Type B pancreatic cell (in vitro differentiated cells): ENCODE results near the gene FMN1. TPM values are rescaled to one million over a fixed set of nuclear protein-coding genes. Genes with fewer than 3 reads are reported as not detected.

Experiments used
- DNase-seq: peaks from one replicate; pipeline ENCODE4 v3.0.0; 2021; ENCODE audit warnings: mixed read lengths; ENCODE audit not compliant: unreplicated experiment; ENCODE audit errors: extremely low spot score
- H3K27ac Mint-ChIP-seq: 2 replicates; pipeline ENCODE4 v1.8.0; 2021; ENCODE audit warnings: mild to moderate bottlenecking, mixed read lengths
- H3K27me3 Mint-ChIP-seq: 2 replicates; pipeline ENCODE4 v1.8.0; 2021; ENCODE audit warnings: mixed read lengths
- H3K36me3 Mint-ChIP-seq: 2 replicates; pipeline ENCODE4 v1.8.0; 2021; ENCODE audit warnings: mixed read lengths
- H3K4me1 Mint-ChIP-seq: one replicate; pipeline ENCODE4 v1.8.0; 2021; ENCODE audit warnings: mixed read lengths; ENCODE audit not compliant: unreplicated experiment
- H3K4me3 Mint-ChIP-seq: 2 replicates; pipeline ENCODE4 v1.8.0; 2021; ENCODE audit warnings: mild to moderate bottlenecking, mixed read lengths
- H3K9me3 Mint-ChIP-seq: 2 replicates; pipeline ENCODE4 v1.8.0; 2021; ENCODE audit warnings: mixed read lengths
- total RNA-seq: library from RNA; stranded (reverse); gene quantifications from 2 replicates; pipeline ENCODE4 v1.2.1, GENCODE V29; 2021; ENCODE audit warnings: low replicate concordance
- TF ChIP-seq, protein P1 (sequence below): fragments of 200-600 bp; sonication (generic); conservative IDR thresholded peaks from 2 replicates; pipeline ENCODE4 v1.5.0; 2021; ENCODE audit warnings: antibody characterized with exemption, mild to moderate bottlenecking

FMN1 gene
- total RNA-seq, 1 donor from 2014 or later: 22.1 TPM

DNA sequence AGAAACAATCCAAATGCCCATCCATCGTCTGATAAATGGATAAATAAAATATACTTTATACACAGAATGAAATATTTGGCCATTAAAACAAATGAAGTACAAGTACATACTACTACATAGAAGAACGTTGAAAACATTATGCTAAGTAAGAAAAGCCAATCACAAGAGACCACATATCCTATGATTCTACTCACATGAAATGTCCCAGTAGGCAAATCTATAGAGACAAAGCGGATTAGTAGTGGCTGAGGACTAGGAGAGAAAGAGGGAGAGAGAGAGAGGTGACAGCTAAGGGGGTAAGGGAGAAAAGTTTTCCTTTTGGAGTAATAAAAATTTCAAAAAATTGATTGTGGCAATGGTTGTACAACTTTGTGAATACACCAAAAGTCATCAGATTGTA lies 329.7 kb downstream of the FMN1 start:
- Mint-ChIP-seq H3K4me1 (peaks cover 31% of the 10 kb centered on the region), H3K27me3 (no peaks in the 10 kb centered on the region), H3K27ac (no peak overlapping the region), H3K9me3 (no peaks in the 10 kb centered on the region), H3K36me3 (peaks cover 6% of the 10 kb centered on the region), H3K4me3 (no peak overlapping the region)
- no peak for DNase-seq
- TF ChIP-seq, protein P1, sequence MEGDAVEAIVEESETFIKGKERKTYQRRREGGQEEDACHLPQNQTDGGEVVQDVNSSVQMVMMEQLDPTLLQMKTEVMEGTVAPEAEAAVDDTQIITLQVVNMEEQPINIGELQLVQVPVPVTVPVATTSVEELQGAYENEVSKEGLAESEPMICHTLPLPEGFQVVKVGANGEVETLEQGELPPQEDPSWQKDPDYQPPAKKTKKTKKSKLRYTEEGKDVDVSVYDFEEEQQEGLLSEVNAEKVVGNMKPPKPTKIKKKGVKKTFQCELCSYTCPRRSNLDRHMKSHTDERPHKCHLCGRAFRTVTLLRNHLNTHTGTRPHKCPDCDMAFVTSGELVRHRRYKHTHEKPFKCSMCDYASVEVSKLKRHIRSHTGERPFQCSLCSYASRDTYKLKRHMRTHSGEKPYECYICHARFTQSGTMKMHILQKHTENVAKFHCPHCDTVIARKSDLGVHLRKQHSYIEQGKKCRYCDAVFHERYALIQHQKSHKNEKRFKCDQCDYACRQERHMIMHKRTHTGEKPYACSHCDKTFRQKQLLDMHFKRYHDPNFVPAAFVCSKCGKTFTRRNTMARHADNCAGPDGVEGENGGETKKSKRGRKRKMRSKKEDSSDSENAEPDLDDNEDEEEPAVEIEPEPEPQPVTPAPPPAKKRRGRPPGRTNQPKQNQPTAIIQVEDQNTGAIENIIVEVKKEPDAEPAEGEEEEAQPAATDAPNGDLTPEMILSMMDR: no peak

DNA sequence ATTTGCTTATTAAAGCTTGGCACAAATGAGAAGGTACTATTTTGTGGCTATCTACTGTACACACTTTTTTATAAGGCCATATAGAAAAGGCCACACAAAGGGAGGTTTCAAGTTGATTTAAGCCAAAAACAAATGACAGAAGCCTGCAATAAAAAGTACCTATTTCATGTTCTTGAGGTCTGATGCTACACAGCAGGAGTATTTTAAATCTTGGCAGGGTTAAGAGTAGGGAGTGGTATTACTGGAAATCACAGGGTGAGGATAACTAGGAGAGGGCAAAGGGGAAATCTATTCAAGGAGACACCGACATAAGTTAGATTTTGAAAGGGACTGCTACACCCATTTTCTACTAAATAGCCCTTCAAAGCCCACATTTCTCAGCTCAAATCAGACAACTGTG lies 330.5 kb downstream of the FMN1 start:
- Mint-ChIP-seq H3K27ac (no peak overlapping the region), H3K27me3 (no peaks in the 10 kb centered on the region), H3K4me1 (peaks cover 26% of the 10 kb centered on the region), H3K9me3 (no peaks in the 10 kb centered on the region), H3K4me3 (no peak overlapping the region), H3K36me3 (peaks cover 6% of the 10 kb centered on the region)
- DNase-seq: no peak
- TF ChIP-seq, protein P1: no peak

DNA sequence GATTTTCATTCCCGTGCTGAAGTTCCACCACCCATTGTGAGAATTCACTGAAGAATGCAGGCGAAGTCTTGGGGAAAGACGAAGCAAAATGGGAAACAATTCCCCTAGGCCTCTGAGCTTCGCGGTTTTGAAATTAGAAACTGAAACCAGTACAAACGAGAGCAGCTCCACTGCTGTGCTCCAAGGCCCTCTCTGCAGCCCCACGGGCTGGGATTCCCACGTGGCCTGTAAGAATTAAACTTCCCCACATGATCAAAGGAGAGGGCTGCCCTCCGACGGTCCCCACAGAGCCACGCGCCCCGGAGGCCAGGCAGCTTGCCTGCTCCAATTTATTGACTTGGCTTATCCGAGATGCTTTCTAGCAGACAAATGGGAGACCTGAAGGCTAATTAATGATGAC lies 332.8 kb downstream of the FMN1 start:
- no peaks in the 10 kb centered on the region for H3K9me3 Mint-ChIP-seq
- TF ChIP-seq, protein P1: no peak
- H3K4me1 Mint-ChIP-seq: peaks cover 19% of the 10 kb centered on the region
- DNase-seq: no peak
- H3K36me3 Mint-ChIP-seq: peaks cover 3% of the 10 kb centered on the region
- H3K4me3 Mint-ChIP-seq: peak overlapping the region; percentile 80
- H3K27ac Mint-ChIP-seq: peak overlapping the region; percentile 61
- H3K27me3 Mint-ChIP-seq: no peaks in the 10 kb centered on the region

DNA sequence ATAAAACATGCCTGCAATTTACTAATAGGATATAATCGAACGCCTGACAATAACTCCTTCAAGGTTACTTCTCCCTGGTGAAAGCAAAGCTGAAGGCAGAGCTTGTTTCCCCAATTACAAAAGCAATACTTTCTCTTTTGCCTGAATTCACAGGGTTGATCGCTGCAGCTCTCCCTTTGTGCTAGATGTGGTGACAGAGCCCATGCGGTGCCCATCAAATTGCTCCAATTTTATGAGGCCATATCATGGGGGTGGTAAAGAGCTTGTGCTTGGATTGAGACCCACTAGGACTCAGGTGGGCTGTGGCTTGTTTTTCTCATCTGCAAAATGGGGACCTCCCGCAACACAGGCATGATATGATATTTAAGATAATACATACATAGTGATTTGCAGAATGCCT lies 333.3 kb downstream of the FMN1 start:
- Mint-ChIP-seq H3K4me3 (no peak overlapping the region), H3K36me3 (peaks cover 3% of the 10 kb centered on the region), H3K27me3 (no peaks in the 10 kb centered on the region), H3K4me1 (peaks cover 16% of the 10 kb centered on the region), H3K27ac (no peak overlapping the region), H3K9me3 (no peaks in the 10 kb centered on the region)
- DNase-seq: no peak
- TF ChIP-seq, protein P1: no peak

DNA sequence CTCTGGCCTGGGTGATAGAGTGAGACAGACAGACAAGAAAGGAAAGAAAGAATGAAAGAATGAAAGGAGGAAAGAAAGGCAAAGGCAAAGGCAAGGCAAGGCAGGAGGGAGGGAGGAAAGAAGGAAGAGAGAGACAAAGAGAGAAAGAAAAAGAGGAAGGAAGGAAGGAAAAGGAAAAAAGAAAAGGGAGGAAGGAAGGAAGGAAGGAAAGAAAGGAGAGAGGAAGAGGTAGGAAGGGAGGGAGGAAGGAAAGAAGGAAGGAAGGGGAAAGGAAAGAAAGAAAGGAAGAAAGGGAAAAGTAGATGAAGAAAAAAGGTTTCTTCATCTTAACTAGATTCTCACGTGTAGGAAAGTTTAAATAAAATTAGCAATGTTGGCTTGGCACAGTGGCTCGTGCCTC lies 334.5 kb downstream of the FMN1 start:
- TF ChIP-seq, protein P1: no peak
- H3K4me1 Mint-ChIP-seq: peaks cover 16% of the 10 kb centered on the region
- DNase-seq: no peak
- H3K4me3 Mint-ChIP-seq: no peak overlapping the region
- no peaks in the 10 kb centered on the region for H3K27me3 Mint-ChIP-seq
- no peak overlapping the region for H3K27ac Mint-ChIP-seq
- H3K36me3 Mint-ChIP-seq: peaks cover 3% of the 10 kb centered on the region
- H3K9me3 Mint-ChIP-seq: no peaks in the 10 kb centered on the region

DNA sequence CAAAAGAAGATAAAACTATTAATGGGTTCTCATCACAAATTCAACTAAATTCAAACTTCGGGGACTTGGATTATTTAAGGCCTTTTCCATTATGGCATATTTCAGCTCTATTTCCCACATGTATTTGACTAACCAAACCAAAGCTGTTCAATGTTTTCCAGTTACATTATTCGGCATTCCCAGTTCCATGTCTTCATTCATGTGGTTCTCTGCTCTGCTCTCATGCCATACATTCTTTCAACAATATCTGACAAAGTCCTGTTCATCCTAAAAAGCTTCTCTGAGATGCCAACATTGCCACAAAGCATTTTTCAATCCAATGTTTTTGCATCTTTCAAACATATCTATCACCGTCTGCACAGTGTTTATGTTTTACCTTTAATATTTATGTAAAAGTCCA lies 335.3 kb downstream of the FMN1 start:
- Mint-ChIP-seq H3K27me3 (no peaks in the 10 kb centered on the region), H3K4me3 (no peak overlapping the region), H3K36me3 (no peaks in the 10 kb centered on the region), H3K9me3 (no peaks in the 10 kb centered on the region), H3K27ac (no peak overlapping the region), H3K4me1 (peaks cover 14% of the 10 kb centered on the region)
- no peak for DNase-seq
- TF ChIP-seq, protein P1: no peak
